GM12878 (cell line): Measurements from ENCODE around the gene HERC2. TPM values are rescaled to one million over a fixed set of nuclear protein-coding genes. Genes with fewer than 3 reads are reported as not detected.
"Not testable (repeated sequence)": the region's sequence is repeated elsewhere in the genome, so short reads cannot be mapped to it uniquely, and the experiment has no call there.

ENCODE experiments used
- ATAC-seq: fragments of 200-7000 bp; cut with Tn5 transposase; 3 replicates; pipeline ENCODE4 v1.9.1; 2020; ENCODE audit warnings: mild to moderate bottlenecking, moderate library complexity
- BruUV-seq: library from RNA; stranded (reverse); fragments of 400-500 nt; replicated peaks from 2 replicates; lab custom pipeline; 2021; lab: Mats Ljungman, UMichigan
- CTCF ChIA-PET: fragments of 300-600 bp; sonication (Branson Sonifier 250); formaldehyde crosslinking; extraction: SDS; loops from one replicate; lab custom pipeline; 2021; ENCODE audit warnings: inconsistent platforms; lab: Yijun Ruan, JAX
- POLR2A ChIA-PET: fragments of 350-600 bp; formaldehyde crosslinking; extraction: SDS; loops from one replicate; lab custom pipeline; 2021; ENCODE audit warnings: inconsistent platforms; lab: Charles Lee
- RAD21 ChIA-PET: fragments of 300-600 bp; sonication (Branson Sonifier 250); formaldehyde crosslinking; loops from one replicate; lab custom pipeline; 2023; ENCODE audit warnings: antibody characterized with exemption; ENCODE audit not compliant: unreplicated experiment; lab: Charles Lee
- SMC1A ChIA-PET: fragments of 300-600 bp; sonication (Branson Sonifier 250); formaldehyde crosslinking; loops from one replicate; lab custom pipeline; 2023; ENCODE audit not compliant: unreplicated experiment, uncharacterized antibody; lab: Charles Lee
- DNase-seq: peaks from one replicate; pipeline ENCODE4 v3.0.0-alpha.2; 2011; ENCODE audit warnings: low read depth, low spot score
- FAIRE-seq: peaks from 3 replicates; lab custom pipeline; 2011; peaks lifted over from hg19 to GRCh38; lab: Jason Lieb, UNC
- H2AFZ ChIP-seq: 2 replicates; pipeline ENCODE4 v1.6.0; 2011; ENCODE audit warnings: low read depth, low read length, control low read depth; ENCODE audit not compliant: control insufficient read depth
- H3K27ac ChIP-seq: 2 replicates; pipeline ENCODE4 v1.5.1; 2011; ENCODE audit warnings: control low read depth; ENCODE audit not compliant: control insufficient read depth, insufficient read depth
- H3K27me3 ChIP-seq, 2 experiments: replicated peaks in 1 of 2; 2 replicates each; pipeline versions ENCODE4 v1.6.0 to v1.6.1; 2011; ENCODE audit warnings: low read length in 1 of 2; ENCODE audit not compliant: control insufficient read depth in 2 of 2, insufficient read depth in 2 of 2
- H3K36me3 ChIP-seq, 2 experiments: 2 replicates each; pipeline ENCODE4 v1.5.1; 2011; ENCODE audit warnings: low read length in 1 of 2; ENCODE audit not compliant: control insufficient read depth in 2 of 2, insufficient read depth in 2 of 2
- H3K4me1 ChIP-seq: 2 replicates; pipeline ENCODE4 v1.6.1; 2011; ENCODE audit warnings: mild to moderate bottlenecking, low read length, moderate library complexity, mixed read lengths; ENCODE audit not compliant: control insufficient read depth, insufficient read depth
- H3K4me2 ChIP-seq: 2 replicates; pipeline ENCODE4 v1.6.0; 2011; ENCODE audit warnings: control low read depth; ENCODE audit not compliant: control insufficient read depth, insufficient read depth
- H3K4me3 ChIP-seq: fragments of 200-600 bp; sonication (generic); 2 replicates; pipeline ENCODE4 v1.5.1; 2016
- H3K79me2 ChIP-seq: 2 replicates; pipeline ENCODE4 v1.6.0; 2011; ENCODE audit warnings: low read length; ENCODE audit not compliant: control insufficient read depth, insufficient read depth
- H3K9ac ChIP-seq: 2 replicates; pipeline ENCODE4 v1.8.0; 2011; ENCODE audit warnings: low read length, control low read depth, mixed read lengths; ENCODE audit not compliant: control insufficient read depth, insufficient read depth
- H3K9me3 ChIP-seq: replicated peaks from 3 replicates; pipeline ENCODE4 v1.5.1; 2011; ENCODE audit warnings: mild to moderate bottlenecking, low read length; ENCODE audit not compliant: control insufficient read depth, insufficient read depth
- H4K20me1 ChIP-seq: 2 replicates; pipeline ENCODE4 v1.6.0; 2011; ENCODE audit not compliant: control insufficient read depth, insufficient read depth
- WGBS: methylation state at CpG from one replicate; pipeline ENCODE4 v1.1.6; 2016; ENCODE audit warnings: low lambda C conversion rate; ENCODE audit not compliant: insufficient replicate concordance, insufficient coverage; ENCODE audit errors: missing lambda C conversion rate; 5-methylcytosine and 5-hydroxymethylcytosine counted together
- in situ Hi-C: fragments of 300-500 bp; cut with MboI; formaldehyde crosslinking; loops from 9 replicates; pipeline ENCODE4 v1.14.3; 2018; ENCODE audit warnings: mixed read lengths
- intact Hi-C: fragments of 100-400 bp; cut with micrococcal nuclease; formaldehyde crosslinking; loops from one replicate; pipeline ENCODE4 v1.14.2; 2022; ENCODE audit not compliant: unreplicated experiment
- polyA plus RNA-seq, 11 experiments: library from polyadenylated mRNA; depleted of rRNA in 4 of 11; unstranded in 6 of 11; stranded (reverse) in 5 of 11; fragments of >200 nt; fragmentation: Nextera tagmentation in 4 of 11; fragmentation: Illumina TruSeq in 1 of 11; extraction: Ambion mirVana in 4 of 11; extraction: Trizol in 1 of 11; gene quantifications; 1 replicate in 1 of 11; 2 replicates in 10 of 11; pipeline versions ENCODE4 v1.2.1 to v1.2.3, GENCODE V29; 2011 to 2016; ENCODE audit warnings: inconsistent platforms in 2 of 11, missing spikeins in 2 of 11, low read depth in 1 of 11
- total RNA-seq, 4 experiments: library from RNA; depleted of rRNA in 3 of 4; stranded (reverse); fragments of >200 nt in 3 of 4; fragmentation: Illumina TruSeq in 1 of 4; extraction: Trizol in 1 of 4; gene quantifications; 2 replicates each; pipeline versions ENCODE4 v1.2.1 to v1.2.3, GENCODE V29; 2013 to 2021

Gene HERC2
- total and polyA plus RNA-seq, 10 of the 15 experiments (the other 5 are each of a cell fraction or from before 2014, with no cell fraction given), result 6.1 to 39.0 (median 24.0) TPM

- FAIRE-seq, in situ Hi-C loops, SMC1A ChIA-PET: not testable (repeated sequence)
Observed at GRCh38 chr15:28203055-28203828, 118.7 kb downstream of the HERC2 start.

GRCh38 chr15:28202124-28202523 is 119.9 kb downstream of the HERC2 start:
- intact Hi-C loops, H3K9me3 ChIP-seq, H3K4me1 ChIP-seq, H2AFZ ChIP-seq, H3K36me3 ChIP-seq, RAD21 ChIA-PET, H3K4me2 ChIP-seq, DNase-seq, POLR2A ChIA-PET, SMC1A ChIA-PET, CTCF ChIA-PET, in situ Hi-C loops, H4K20me1 ChIP-seq, H3K4me3 ChIP-seq, FAIRE-seq, ATAC-seq, BruUV-seq, H3K79me2 ChIP-seq, H3K9ac ChIP-seq, H3K27me3 ChIP-seq, H3K27ac ChIP-seq: not testable (repeated sequence)
- WGBS, result 90% methylated on average over 4 of the region's 23 CpGs

More at GRCh38 chr15:28203055-28203828, 118.7 kb downstream of the HERC2 start:
- H4K20me1 ChIP-seq, H3K4me2 ChIP-seq, H3K27me3 ChIP-seq, POLR2A ChIA-PET, H3K36me3 ChIP-seq, H2AFZ ChIP-seq, DNase-seq, H3K9me3 ChIP-seq, RAD21 ChIA-PET, H3K27ac ChIP-seq, intact Hi-C loops, H3K9ac ChIP-seq, H3K79me2 ChIP-seq, H3K4me1 ChIP-seq, H3K4me3 ChIP-seq, BruUV-seq: not testable (repeated sequence)
- 82% methylated on average over 9 of the region's 18 CpGs for whole genome bisulfite sequencing
- CTCF ChIA-PET, result interaction anchor here (1.0 kb wide), 1 partner anchor 77 kb away, joined by 5 read pairs; no protein-coding TSS in a partner anchor
- peak; percentile 40; the same call in 1 of the 3 replicates for ATAC-seq

DNA sequence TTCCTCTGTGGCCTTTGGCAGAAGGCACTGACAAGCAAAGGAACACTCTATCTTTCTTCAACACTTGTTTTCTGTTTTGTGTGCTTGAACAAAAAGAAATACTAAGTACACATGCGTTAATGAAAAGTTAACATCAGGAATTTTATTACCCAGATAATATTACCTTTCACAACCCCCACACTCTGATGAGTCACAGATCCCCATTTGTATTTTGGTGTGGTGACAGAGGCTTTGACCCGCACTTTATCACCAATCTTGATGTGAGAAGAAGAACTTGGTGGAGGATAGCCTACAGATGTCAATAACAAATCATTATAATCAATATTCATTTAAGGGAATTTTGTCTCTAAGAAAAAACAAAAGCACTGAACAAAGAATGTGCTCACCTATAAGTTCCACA is 123.8 kb downstream of the HERC2 start:
- 90% methylated on average over 2 of the region's 2 CpGs for WGBS
- BruUV-seq, H3K4me1 ChIP-seq, H3K4me3 ChIP-seq, DNase-seq, POLR2A ChIA-PET, SMC1A ChIA-PET, ATAC-seq, intact Hi-C loops, H2AFZ ChIP-seq, in situ Hi-C loops, H3K79me2 ChIP-seq, H3K9ac ChIP-seq, RAD21 ChIA-PET, H3K27ac ChIP-seq, H3K27me3 ChIP-seq, H3K36me3 ChIP-seq, FAIRE-seq, H3K4me2 ChIP-seq, CTCF ChIA-PET, H3K9me3 ChIP-seq, H4K20me1 ChIP-seq: not testable (repeated sequence)

DNA sequence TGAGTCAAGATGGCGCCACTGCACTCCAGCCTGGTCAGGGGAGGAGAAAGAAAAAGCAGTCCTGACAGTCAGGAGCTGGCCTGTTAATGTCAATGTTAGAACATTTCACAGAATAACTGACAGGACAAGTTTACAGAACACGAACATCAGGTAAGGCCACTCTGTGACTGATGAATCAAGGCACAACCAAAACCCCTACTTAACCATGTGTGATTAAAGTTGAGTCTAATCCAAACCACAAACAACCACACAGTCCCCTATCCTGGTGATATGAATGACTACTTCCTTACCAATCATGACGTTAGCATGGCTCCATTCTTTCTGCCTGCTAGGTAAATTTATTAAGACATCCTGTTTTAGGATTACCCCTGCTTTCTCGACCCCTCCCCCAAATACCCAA is 124.3 kb downstream of the HERC2 start:
- BruUV-seq, H3K9ac ChIP-seq, H3K27me3 ChIP-seq, H3K36me3 ChIP-seq, H3K27ac ChIP-seq, in situ Hi-C loops, SMC1A ChIA-PET, intact Hi-C loops, H3K9me3 ChIP-seq, H3K4me2 ChIP-seq, H3K79me2 ChIP-seq, H3K4me1 ChIP-seq, H3K4me3 ChIP-seq, H4K20me1 ChIP-seq, FAIRE-seq, CTCF ChIA-PET, H2AFZ ChIP-seq, DNase-seq, POLR2A ChIA-PET, ATAC-seq, RAD21 ChIA-PET: not testable (repeated sequence)
- 64% methylated on average over 3 of the region's 4 CpGs for WGBS
